Right ventricle myocardium superior (tissue), 1 donor: Measurements from ENCODE around the gene USP6NL. TPM values are rescaled to one million over a fixed set of nuclear protein-coding genes. Genes with fewer than 3 reads are reported as not detected.
A peak's percentile ranks its signal among the peaks of the same experiment; 100 is the strongest.
"Not testable (repeated sequence)": the region's sequence is repeated elsewhere in the genome, so short reads cannot be mapped to it uniquely, and the experiment has no call there.

Source experiments
- ATAC-seq: fragments of 200-7000 bp; cut with Tn5 transposase; one replicate; pipeline ENCODE4 v1.9.1; 2020; ENCODE audit warnings: mild to moderate bottlenecking; ENCODE audit not compliant: poor library complexity
- DNase-seq: peaks from one replicate; pipeline ENCODE4 v3.0.0-alpha.2; 2020
- intact Hi-C: fragments of 100-400 bp; cut with DNase I; formaldehyde crosslinking; loops from one replicate; pipeline ENCODE4 v1.11.2; 2022
- total RNA-seq: library from RNA; stranded (reverse); fragmentation: NEBNext Ultra II Directional; extraction: Animal tissue kit (Norgen Biotek cat#: 25700); gene quantifications from one replicate; pipeline ENCODE4 v1.2.1, GENCODE V29; 2021
- donor health status: DM: no; HTN: yes; CAD: no; lungs with severe emphysema.

USP6NL gene
- total RNA-seq, 1 donor from 2014 or later: 5.2 TPM

DNA sequence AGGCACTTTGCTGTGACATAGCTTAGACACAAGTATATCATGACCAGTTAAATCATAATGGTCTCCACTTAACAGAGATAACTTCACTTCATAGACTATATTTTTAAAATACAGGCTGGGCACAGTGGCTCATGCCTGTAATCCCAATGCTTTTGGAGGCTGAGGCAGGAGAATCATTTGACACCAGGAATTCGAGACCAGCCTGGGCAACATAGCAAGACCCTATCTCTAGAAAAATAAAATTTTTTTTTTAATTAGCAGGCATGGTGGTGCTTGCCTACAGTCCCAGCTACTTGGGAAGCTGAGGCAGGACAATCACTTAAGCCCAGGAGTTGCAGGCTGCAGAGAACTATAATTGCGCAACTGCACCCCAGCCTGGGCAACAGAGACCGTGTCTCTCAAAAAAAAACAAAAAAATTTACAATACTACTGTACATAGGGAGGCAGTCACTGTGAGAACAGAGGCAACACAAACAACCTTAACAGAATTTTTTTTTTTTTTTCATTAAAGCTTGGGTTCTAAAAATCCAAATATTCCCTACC, 105.1 kb downstream of the USP6NL start:
- DNase-seq (no peak), ATAC-seq (no peak)
- intact Hi-C loops: no loop called here

DNA sequence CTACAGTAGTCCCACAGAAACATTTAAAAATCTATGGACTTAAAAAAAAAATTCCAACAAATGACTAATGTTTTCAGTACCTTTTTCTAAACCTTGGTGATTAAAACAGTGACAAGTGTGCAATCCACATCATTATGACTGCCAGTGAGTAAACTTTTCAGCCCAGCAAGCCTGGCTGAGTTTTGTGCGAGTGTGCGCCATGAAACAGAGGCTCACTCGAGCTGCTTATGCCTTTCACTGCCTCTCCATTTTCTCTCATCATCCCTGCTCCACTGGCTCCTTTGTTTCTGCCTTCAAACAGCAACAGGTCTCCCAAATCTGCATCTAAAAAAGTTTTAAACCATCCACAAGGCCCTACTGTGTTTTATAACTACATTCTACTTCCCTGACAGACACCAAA, 105.8 kb downstream of the USP6NL start:
- ATAC-seq: no peak
- intact Hi-C loops: no loop called here
- no peak for DNase-seq

DNA sequence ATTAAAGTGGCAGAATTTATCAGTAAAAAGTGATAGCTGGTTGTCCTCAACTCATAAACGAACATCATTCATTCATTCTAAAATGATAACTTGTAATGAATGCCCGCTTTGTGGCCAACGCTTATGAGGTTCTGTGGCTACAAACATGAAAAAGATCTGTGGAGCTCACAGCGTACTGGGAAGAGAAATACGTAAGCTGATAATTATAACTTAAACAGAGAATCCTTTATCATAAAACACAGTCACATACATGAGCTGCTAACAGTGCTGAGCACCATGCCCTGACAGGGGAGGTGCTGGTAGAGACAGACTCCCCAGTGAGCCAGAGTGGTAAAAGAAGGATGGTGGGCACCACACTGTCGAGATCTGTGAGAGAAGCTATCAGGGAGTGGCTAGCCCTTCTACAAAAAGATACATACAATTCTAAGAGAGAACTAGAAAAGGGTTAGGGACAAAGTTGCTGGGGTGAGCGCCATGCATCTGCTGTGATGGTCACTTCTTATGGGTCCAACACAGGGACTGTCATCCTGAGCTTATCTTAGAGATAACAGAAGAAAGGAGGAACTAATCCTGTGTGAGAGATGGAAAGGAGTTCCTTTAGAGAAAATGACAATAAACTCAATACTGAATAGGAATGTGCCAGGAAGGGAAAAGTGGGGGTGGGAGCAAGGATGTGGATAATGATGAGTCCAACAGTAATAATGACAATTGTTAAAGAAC, 106.7 kb downstream of the USP6NL start:
- ATAC-seq (no peak), DNase-seq (no peak)
- intact Hi-C loops: no loop called here

- intact Hi-C loops: no loop called here
- no peak for DNase-seq
- no peak for ATAC-seq
Observed at GRCh38 chr10:11501600-11501999, 109.8 kb downstream of the USP6NL start.

DNA sequence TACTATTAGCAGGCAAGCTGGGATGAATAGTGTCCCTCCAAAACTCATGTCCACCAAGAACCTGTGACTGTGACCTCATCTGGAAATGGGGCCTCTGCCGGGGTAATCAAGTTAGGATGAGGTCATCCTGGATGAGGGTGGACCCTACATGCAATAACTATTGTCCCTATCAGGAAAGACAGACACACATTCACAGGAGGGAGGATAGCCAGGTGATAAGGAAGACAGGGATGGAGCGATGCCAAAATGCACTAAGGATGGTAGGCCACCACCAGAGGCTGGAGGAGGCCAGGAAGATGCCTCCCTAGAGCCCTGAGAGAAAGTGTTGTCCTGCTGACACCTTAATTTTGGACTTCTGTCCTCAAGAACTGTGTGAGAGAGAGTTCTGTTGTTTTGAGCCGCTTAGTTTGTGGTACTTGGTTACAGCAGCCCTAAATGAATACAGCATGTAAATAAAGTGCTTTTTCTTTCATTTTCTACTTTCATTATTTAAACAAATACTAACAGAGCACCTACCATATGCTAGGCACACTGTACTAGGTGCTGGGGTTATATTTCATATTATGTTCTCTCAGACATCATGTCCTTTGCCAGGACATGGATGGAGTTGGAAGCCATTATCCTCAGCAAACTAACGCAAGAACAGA, 111.9 kb downstream of the USP6NL start:
- DNase-seq: no peak
- no peak for ATAC-seq
- intact Hi-C loops: no loop called here

- no peak for DNase-seq
Observed at GRCh38 chr10:11498399-11498798, 113.1 kb downstream of the USP6NL start.

DNA sequence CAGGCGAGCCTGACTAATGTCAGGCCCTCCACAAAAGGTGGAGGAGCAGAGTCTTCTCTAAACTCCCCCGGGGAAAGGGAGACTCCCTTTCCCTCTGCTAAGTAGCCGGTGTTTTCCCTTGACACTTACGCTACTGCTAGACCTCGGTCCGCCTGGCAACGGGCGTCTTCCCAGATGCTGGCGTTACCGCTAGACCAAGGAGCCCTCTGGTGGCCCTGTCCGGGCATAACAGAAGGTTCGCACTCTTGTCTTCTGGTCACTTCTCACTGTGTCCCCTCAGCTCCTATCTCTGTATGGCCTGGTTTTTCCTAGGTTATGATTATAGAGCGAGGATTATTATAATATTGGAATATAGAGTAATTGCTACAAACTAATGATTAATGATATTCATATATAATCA, 116.5 kb downstream of the USP6NL start:
- intact Hi-C loops, ATAC-seq: not testable (repeated sequence)
- peak; percentile 75 for DNase-seq

More at GRCh38 chr10:11498399-11498798, 113.1 kb downstream of the USP6NL start:
- intact Hi-C loops: no loop called here
- ATAC-seq: no peak

- no peak for ATAC-seq
- DNase-seq: no peak
- intact Hi-C loops: no loop called here
Observed at GRCh38 chr10:11493646-11494045, 117.8 kb downstream of the USP6NL start.

DNA sequence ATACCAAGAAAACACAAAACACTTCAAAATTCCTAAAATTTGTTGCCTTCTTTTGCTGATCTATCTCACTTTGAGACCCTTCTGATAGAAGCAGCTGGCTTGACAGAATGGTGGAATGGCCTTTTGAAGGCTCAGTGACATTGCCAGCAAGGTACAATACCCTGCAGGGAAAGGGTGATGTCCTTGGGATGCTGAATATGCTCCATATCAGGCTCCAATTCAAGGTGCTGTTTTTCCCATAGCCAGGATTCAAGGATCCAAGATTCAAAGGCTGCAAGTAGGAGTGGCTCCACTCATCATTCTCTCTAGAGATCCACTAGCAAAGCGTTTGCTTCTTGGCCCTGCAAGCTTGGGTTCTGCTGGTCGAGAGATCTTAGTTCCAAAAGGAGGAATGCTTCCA, 120.4 kb downstream of the USP6NL start:
- no peak for ATAC-seq
- intact Hi-C loops: no loop called here
- no peak for DNase-seq

GRCh38 chr10:11489591-11489990, 121.9 kb downstream of the USP6NL start:
- intact Hi-C loops: no loop called here
- no peak for DNase-seq

GRCh38 chr10:11488126-11488525, 123.3 kb downstream of the USP6NL start:
- ATAC-seq: no peak
- no peak for DNase-seq
- intact Hi-C loops: no loop called here

More at GRCh38 chr10:11489591-11489990, 121.9 kb downstream of the USP6NL start:
- ATAC-seq: no peak

DNA sequence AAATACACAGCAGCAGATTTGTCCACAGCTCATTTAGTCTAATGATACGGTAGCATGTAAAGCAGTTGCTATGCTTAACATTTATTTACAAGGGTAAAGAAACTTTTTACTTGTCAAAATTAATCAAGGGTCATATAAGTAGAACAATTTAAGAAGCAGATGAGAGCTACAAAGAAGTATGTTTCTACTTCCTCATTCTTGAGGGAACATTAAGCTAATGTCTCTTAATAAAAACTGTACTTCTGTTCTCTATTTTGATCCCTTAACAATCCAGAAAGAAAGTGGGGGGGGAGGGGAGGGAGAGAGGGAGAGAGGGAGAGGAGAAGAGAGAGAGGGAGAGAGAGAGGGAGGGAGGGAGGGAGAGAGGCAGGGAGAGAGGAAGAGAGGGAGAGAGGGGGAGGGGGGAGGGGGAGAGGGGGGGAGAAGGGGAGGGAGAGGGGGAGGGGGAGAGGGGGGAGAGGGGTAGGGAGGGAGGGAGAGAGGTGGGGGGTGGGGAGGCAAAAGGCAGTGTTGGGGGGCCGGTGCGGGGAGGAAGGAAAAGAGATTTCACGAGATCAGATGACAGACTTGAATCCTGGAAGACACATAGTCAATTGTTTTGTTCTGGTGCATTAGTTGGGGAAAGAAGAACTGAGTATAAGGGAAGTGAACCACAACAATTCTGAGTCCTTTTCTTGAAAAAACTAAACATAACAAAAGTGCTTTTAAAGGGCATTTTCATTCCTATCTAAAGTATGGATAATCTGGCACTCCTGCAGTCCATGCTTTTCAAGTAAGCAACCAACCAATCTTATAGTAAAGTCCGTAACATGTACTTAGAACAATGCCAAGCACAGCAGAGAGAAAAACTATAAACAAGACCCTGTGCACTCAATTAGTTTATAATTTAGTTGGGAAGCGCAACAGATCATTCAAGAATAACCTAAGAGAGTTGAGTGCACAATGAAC, 128.0 kb downstream of the USP6NL start:
- intact Hi-C loops: no loop called here
- no peak for DNase-seq
- ATAC-seq: no peak

GRCh38 chr10:11482306-11482705, 129.1 kb downstream of the USP6NL start:
- no peak for DNase-seq
- intact Hi-C loops: no loop called here
- no peak for ATAC-seq

- no peak for DNase-seq
- ATAC-seq: no peak
- intact Hi-C loops: no loop called here
Observed at GRCh38 chr10:11480687-11481086, 130.8 kb downstream of the USP6NL start.

- ATAC-seq: no peak
- no peak for DNase-seq
- intact Hi-C loops: no loop called here
Observed at GRCh38 chr10:11479300-11479699, 132.2 kb downstream of the USP6NL start.

DNA sequence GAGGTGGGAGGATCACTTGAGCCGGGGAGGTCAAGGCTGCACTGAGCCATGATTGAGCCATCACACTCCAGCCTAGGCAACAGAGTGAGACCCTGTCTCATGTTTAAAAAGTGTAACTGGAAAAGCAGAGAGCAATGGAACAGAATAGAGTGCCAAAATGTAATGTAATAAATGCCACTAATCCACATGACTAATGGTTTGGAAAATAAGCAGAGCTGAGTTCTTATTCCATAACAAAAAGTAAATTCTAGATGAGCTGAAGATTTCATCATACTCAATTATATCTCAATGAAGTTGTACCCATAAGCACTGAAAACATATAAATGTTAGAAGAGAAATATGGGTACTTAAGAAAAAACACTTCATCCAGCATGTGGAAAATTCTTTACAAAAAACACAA, 132.6 kb downstream of the USP6NL start:
- intact Hi-C loops: no loop called here
- no peak for DNase-seq
- ATAC-seq: no peak

GRCh38 chr10:11475831-11476434, 135.5 kb downstream of the USP6NL start:
- intact Hi-C loops: no loop called here
- ATAC-seq (no peak), DNase-seq (no peak)

DNA sequence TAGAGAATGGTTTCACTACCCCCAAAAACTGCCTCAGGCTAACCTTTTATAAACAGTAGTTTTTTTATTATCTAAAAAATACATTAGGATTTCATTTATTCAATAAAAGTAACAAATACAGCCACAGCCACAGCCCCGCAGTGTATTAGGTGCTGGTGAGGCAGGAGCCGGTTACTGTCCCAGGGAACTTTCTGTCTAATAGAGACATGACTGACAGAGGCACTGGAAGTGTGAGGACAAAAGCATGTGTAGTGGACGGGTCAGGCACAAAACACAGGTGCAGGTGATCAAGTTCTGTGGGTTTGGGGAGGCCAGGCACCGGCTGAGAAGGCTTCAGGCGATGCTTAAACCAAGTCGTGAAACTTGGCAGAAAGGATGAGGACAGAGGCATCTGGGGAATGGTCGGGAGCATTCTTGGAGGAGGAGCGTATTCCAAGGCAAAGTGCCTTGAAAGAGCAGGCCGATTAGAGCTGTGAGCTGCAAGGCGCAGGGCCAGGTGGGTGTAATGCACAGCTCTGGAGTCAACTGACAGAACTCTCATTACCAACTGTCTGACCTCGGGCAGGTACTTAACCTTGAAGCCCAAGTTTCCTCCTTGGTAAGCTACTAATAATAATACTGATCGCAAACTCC, 138.2 kb downstream of the USP6NL start:
- peak; percentile 57 for ATAC-seq
- intact Hi-C loops: no loop called here
- DNase-seq: no peak
